GM19239 (cell line): ENCODE data around the gene RABL3.
"Not testable (repeated sequence)": the region's sequence is repeated elsewhere in the genome, so short reads cannot be mapped to it uniquely, and the experiment has no call there.

Experiments used
- DNase-seq: peaks from one replicate; pipeline ENCODE4 v3.0.0; 2011; ENCODE audit warnings: low spot score; ENCODE audit not compliant: insufficient read length
- FAIRE-seq: peaks from 2 replicates; lab custom pipeline; 2011; peaks lifted over from hg19 to GRCh38; lab: Jason Lieb, UNC

RABL3 gene

DNA sequence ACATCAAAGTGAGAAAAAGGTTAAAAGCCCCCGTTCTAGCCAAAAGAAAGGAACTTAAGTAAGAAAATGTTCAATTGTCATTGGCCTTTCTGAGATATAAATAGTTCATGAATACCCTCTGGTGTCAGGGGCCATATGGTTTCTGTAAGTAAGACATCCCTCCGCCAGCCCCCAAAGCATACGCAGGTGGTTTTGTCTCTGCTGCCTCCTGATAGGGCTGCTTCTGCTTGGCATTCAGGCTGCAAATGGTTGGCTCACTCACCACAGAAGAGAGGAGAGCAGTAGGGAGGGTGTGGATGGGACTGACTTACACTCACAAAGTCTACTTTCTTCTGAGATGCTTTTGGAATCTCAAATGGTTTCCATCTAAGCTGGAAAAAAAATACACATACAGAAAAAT is 90.0 kb downstream of the RABL3 start:
- DNase-seq (no peak), FAIRE-seq (no peak)

DNA sequence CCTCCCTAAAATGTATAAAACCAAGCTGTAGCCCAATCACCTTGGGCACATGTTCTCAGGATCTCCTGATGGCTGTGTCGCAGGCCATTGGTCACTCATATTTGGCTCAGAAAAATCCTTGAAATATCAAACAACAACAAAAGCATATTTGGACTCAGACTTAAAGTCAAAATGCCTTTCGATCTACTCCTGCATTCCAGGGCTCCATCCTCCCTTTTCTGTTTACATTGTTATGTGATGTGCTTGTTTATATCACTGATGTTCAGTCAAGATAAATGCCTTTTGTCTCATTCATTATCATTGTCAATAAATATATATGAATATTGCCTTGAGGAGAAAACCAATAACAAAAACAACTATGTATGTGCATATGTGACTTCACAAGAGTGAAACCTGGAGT is 92.0 kb downstream of the RABL3 start:
- FAIRE-seq (no peak), DNase-seq (no peak)

DNA sequence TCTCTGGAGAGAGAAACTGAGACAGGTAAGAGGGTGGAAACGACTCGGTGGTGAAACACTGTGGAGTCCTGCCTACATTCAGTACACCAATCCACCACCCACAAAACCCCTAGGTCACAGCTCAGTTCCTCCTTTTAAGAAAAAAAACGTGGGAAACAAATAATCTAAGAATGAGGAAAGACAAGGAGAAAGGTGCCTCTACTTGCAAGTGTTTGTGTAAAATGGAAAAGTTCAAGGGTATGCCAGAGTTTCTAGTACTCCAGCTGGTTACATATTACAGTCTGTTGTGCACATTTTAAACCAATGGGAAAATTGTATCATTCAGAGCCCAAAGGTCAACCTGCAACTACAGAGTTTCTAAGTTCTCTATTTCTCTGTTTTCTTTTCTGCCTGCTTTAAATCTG is 92.5 kb downstream of the RABL3 start:
- FAIRE-seq (no peak), DNase-seq (no peak)

DNA sequence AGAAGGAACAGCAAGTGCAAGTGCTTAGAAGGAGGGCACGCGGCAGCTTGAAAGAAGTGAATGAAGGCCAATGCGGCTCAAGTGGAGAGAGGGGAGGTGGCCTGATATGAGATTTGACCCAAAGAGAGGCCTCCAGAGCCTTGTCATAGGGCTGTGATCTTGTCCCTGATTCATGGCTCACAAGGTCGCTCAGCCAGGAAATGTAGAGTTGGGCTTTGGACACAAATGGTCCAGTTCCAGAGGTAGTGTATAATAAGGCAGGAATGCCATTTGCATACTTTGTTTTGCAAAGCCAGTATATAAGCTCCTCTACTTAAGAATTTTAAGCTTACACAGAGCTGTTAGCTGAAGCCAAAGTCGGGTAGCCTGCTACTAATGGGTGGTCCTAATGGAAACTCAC is 94.0 kb downstream of the RABL3 start:
- no peak for FAIRE-seq
- DNase-seq = no peak

DNA sequence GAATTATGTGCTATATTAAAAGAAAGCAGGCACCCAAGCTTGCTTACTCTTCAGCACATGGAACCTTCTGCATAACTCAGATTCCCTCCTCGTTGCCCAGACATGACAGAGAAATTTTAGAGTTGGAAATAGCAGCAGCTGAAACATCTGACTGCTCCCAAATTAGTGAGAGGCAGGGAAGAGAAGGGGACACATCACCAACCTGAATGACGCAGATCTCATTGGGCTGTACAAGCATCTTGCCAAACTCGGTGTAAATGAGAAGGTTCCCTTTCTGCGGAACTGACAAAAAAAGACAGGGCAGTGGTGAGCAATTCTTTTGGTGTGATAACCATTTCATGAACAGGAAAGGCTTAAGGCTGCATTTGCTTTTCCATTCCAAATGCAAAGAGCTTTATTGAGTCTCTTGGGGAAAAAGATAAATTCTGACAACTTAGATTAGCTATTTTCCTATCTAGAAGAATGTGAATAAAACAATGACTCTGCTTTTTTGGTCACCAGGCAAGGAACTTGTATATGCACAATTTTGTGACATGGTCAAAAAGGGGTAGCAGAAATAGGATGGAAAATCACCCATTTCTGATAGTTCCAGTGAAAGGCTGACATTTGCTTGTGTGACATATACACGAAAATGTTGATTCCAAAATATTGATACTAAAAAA is 95.4 kb downstream of the RABL3 start:
- DNase-seq (no peak), FAIRE-seq (no peak)

DNA sequence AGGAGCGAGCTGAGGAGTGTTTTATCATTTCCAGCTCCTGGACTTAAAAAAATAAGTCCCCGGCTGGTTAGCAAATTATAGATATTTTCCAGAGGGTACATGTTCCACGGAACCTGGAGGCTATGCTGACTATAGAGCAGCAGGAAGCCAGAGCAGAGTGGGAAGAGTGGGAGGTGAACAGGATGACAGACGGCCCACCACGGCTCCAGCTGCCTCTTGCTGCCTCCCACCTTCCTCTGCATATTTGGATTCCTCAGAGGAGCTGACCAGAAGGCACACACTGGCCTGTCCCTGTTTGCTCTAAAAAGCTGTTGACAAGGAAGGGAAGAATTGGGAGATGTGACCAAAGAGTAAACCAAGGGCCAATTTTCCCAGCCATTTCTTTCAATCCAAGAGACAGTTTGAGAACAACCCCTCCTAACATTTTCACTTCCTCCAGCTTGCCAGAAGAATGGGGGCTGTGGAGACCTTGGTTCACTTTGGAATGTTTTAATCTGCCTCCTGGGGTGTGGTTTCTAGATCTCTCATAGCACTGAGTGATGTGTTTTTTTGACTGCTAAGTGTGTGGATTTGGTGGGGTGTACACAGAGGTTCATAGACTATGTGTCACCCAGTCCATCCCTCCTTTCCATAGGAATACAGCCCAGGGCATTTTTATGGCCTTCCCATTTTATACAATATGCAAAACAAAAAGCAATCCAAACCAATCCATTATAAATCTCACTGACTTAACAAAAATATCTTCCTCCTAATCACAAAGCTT is 97.1 kb downstream of the RABL3 start:
- no peak for FAIRE-seq
- no peak for DNase-seq

DNA sequence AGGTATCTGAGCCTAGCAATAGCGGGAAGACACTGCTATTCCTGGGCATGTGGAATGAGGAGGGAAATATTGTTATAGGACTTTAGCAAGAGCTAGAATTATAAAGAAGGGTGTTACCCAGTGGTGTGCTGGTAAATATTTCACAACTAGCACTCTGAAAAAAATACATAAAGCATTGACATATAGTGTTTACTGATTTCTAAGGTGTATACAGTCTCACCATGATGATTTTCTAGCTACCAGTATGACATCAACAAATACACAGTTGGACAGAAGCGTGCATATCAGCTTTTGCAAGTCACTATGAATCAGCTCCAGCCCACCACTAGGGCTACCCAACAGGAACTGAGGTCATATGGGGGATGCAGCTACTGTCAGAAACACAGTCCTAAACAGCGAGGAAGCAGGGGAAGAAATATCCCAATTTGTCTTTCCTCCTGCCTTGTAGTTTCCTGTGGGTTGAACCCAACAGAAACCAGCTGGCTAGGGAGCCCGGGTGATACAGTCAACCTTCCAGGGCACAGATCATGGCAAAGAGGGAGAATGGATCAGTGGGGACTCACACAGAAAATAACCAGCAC is 99.9 kb downstream of the RABL3 start:
- DNase-seq (no peak), FAIRE-seq (no peak)

DNA sequence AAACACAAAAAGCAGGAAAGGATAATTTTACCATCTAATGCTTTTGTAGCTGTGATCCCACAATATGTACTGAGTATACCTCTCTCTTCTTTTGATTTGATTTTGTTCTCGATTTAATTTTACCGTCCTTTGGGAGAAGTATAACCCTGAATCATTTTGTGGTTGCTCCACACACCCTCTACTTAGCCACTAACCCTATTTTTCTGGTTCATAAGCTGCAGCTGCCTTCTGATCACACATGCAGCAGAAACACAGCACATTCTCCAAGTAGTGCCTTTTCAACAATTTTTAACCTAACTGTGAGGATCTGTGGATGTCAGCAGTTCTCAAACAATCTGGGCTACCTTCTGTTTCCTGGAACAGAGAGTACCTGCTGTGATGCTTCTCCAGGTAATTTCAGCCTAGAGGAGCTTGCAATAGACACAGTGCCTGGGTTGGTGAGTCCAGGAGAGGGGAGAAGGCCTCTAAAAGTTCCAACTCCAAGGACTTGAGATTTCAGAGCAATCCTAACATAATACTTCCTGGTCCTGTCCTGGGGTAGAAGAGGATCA is 100.5 kb downstream of the RABL3 start:
- no peak for FAIRE-seq
- DNase-seq = no peak

DNA sequence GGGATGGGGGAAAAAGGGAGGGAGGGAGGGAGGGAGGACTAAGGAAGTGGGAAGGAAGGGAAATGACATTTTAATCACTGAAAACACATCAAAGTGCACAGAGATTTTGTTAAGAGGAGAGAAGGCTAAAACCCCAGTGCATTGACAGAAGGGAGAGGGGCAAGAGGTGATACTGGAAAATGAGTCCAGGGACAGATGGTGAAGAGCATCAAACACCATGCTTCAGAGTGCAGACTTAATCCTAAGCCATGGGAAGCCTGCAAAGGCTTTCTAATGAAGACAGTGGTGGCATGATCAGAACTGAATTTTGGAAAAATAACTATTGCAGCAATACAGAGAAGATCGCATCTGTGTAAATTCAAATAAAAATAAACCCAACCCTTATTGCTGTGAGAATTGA is 102.1 kb downstream of the RABL3 start:
- FAIRE-seq = no peak
- DNase-seq = no peak

DNA sequence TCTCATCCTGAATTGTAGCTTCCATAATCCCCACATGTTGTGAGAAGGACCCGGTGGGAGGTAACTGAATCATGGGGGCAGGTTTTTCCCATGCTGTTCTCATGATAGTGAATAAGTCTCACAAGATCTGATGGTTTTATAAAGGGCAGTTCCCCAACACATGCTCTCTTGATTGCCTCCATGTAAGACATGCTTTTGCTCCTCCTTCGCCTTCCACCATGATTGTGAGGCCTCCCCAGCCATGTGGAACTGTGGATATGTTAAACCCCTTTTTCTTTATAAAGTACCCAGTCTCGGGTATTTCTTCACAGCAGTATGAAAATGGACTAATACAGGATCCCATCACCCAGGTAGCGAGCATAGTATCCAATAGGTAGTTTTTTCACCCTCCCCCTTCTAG is 103.5 kb downstream of the RABL3 start:
- not testable (repeated sequence) for FAIRE-seq, DNase-seq

DNA sequence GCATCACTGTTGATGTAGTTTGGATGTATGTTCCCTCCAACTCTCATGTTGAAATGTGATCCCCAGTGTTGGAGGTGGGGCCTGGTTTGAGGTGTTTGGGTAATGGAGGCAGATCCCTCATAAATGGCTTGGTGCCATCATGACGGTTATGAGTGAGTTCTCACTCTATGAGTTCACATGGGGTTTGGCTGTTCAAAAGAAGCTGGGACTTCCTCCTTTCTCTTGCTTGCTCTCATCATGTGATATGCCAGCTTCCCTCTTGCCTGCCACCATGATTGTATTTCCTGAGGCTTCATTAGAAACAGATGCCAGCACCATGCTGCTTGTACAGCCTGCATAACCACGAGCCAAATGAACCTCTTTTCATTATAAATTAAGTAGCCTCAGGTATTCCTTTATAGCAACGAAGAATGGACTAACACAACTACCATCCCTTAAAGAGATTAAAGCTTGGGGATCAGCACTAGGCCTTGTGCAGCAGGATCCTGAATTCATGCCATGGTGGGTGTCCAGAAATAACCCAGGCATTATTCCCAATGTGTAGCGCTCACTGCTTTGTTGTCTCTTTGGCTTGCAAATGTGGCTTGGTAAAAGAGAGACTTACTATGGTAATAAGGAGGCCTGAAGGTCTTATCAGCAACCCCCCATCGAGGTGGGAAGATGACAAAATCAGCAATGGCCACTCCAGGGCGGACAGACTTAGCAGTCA is 104.3 kb downstream of the RABL3 start:
- no peak for FAIRE-seq
- no peak for DNase-seq

DNA sequence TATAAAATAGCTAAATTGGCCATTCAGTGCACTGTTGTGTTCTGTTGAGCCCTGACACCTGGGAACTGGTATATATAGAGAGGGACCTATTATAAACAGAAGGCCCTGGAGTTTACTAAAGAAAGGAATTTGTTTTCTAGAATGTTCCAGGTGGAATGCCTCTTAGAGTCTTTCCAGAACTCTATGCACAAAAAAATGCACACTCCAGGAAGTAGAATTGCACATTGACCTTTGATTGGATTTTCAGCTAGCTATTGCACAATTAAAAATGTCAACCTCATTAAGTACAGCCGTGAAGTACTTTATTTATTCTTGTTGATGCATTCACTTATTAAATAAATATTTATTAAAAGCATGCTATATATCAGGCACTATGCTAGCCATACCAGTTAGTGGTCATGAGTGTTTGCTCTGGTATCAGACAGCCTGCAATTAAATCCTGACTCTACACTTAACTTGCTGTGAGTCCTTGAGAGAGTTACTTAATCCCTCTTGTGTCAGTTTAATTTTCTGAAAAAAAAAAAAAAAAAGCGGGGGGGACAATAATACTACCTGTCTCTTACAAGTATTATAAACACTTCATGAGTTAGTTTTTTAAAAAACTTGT is 105.4 kb downstream of the RABL3 start:
- FAIRE-seq = no peak

More for the DNA sequence above, 105.4 kb downstream of the RABL3 start:
- DNase-seq = no peak
